Liver (tissue), 9 donors: ENCODE data around the gene KIF15. TPM values are rescaled to one million over a fixed set of nuclear protein-coding genes. Genes with fewer than 3 reads are reported as not detected.

Experiments
- DNase-seq: peaks from one replicate; pipeline ENCODE4 v3.0.0-alpha.2; 2017; ENCODE audit warnings: low spot score
- H3K27ac ChIP-seq, 2 donors: one replicate each; pipeline ENCODE4 v1.7.0; 2013; ENCODE audit warnings: inconsistent platforms in 2 of 2, low read length in 2 of 2, control low read depth in 1 of 2, low read depth in 1 of 2, mild to moderate bottlenecking in 1 of 2
- H3K27me3 ChIP-seq, 4 donors: one replicate each; pipeline versions ENCODE4 v1.6.1 to v1.7.0; 2013; ENCODE audit warnings: low read length in 3 of 4, inconsistent platforms in 1 of 4, mild to moderate bottlenecking in 1 of 4, moderate library complexity in 1 of 4; ENCODE audit not compliant: control insufficient read depth in 4 of 4, insufficient read depth in 4 of 4
- H3K36me3 ChIP-seq, 4 donors: one replicate each; pipeline versions ENCODE4 v1.6.1 to v1.7.0; 2013; ENCODE audit warnings: low read length in 3 of 4, mild to moderate bottlenecking in 3 of 4, low read depth in 1 of 4, moderate library complexity in 1 of 4; ENCODE audit not compliant: control insufficient read depth in 4 of 4, insufficient read depth in 3 of 4
- H3K4me1 ChIP-seq, 4 donors: one replicate each; pipeline versions ENCODE4 v1.6.1 to v1.7.0; 2013; ENCODE audit warnings: low read length in 3 of 4, mild to moderate bottlenecking in 3 of 4, moderate library complexity in 1 of 4; ENCODE audit not compliant: control insufficient read depth in 4 of 4, insufficient read depth in 4 of 4
- H3K4me3 ChIP-seq, 3 donors: one replicate each; pipeline versions ENCODE4 v1.6.1 to v1.7.0; 2013; ENCODE audit warnings: low read length in 3 of 3, control low read depth in 1 of 3, low read depth in 1 of 3, mild to moderate bottlenecking in 1 of 3
- H3K9ac ChIP-seq, 2 donors: one replicate each; pipeline ENCODE4 v1.7.0; 2013; ENCODE audit warnings: low read length in 2 of 2, mild to moderate bottlenecking in 2 of 2, moderate library complexity in 2 of 2, control low read depth in 1 of 2, low read depth in 1 of 2
- H3K9me3 ChIP-seq, 4 donors: one replicate each; pipeline versions ENCODE4 v1.6.1 to v1.7.0; 2013; ENCODE audit warnings: low read length in 3 of 4; ENCODE audit not compliant: control insufficient read depth in 4 of 4
- EGR1 ChIP-seq, 2 donors: IDR thresholded peaks; 2 replicates each; pipeline ENCODE4 v1.6.1; 2016 to 2018; ENCODE audit warnings: antibody characterized with exemption in 2 of 2, low read depth in 2 of 2
- FOXA1 ChIP-seq: IDR thresholded peaks from 2 replicates; pipeline ENCODE4 v1.6.1; 2016; ENCODE audit warnings: antibody characterized with exemption
- FOXA2 ChIP-seq: IDR thresholded peaks from 2 replicates; pipeline ENCODE4 v1.6.1; 2016; ENCODE audit warnings: antibody characterized with exemption
- GABPA ChIP-seq, 2 donors: IDR thresholded peaks in 1 of 2; conservative IDR thresholded peaks in 1 of 2; 2 replicates each; pipeline ENCODE4 v1.6.1; 2016; ENCODE audit warnings: antibody characterized with exemption in 2 of 2, mild to moderate bottlenecking in 1 of 2, moderate library complexity in 1 of 2
- HNF4A ChIP-seq, 2 donors: conservative IDR thresholded peaks; 2 replicates each; pipeline ENCODE4 v1.6.1; 2016; ENCODE audit warnings: antibody characterized with exemption in 2 of 2, mild to moderate bottlenecking in 2 of 2
- HNF4G ChIP-seq: IDR thresholded peaks from 2 replicates; pipeline ENCODE4 v1.6.1; 2016; ENCODE audit warnings: antibody characterized with exemption
- JUND ChIP-seq, 2 donors: IDR thresholded peaks; 2 replicates each; pipeline ENCODE4 v1.6.1; 2016; ENCODE audit warnings: antibody characterized with exemption in 2 of 2
- NR2F2 ChIP-seq: IDR thresholded peaks from 2 replicates; pipeline ENCODE4 v1.6.1; 2016; ENCODE audit warnings: antibody characterized with exemption
- RAD21 ChIP-seq, 2 donors: IDR thresholded peaks; 2 replicates each; pipeline ENCODE4 v1.6.1; 2016; ENCODE audit warnings: antibody characterized with exemption in 2 of 2, mild to moderate bottlenecking in 2 of 2
- RXRA ChIP-seq, 2 donors: IDR thresholded peaks; 2 replicates each; pipeline ENCODE4 v1.6.1; 2017 to 2018; ENCODE audit warnings: antibody characterized with exemption in 2 of 2, mild to moderate bottlenecking in 1 of 2
- SP1 ChIP-seq: IDR thresholded peaks from 2 replicates; pipeline ENCODE4 v1.6.1; 2018; ENCODE audit warnings: antibody characterized with exemption, mild to moderate bottlenecking
- TAF1 ChIP-seq: conservative IDR thresholded peaks from 2 replicates; pipeline ENCODE4 v1.6.1; 2016; ENCODE audit warnings: antibody characterized with exemption, mild to moderate bottlenecking
- YY1 ChIP-seq: IDR thresholded peaks from 2 replicates; pipeline ENCODE4 v1.6.1; 2016; ENCODE audit warnings: antibody characterized with exemption, mild to moderate bottlenecking
- WGBS: extraction: QIAGEN DNeasy Blood & Tissue Kit; methylation state at CpG from one replicate; pipeline ENCODE4 v1.1.7; 2013; 5-methylcytosine and 5-hydroxymethylcytosine counted together
- polyA plus RNA-seq, 2 donors: library from polyadenylated mRNA; stranded (reverse) in 1 of 2; unstranded in 1 of 2; fragments of 200-250 nt in 1 of 2; fragments of >200 nt in 1 of 2; fragmentation: Nextera tagmentation in 1 of 2; extraction: Ambion mirVana in 1 of 2; gene quantifications; one replicate each; pipeline versions ENCODE4 v1.2.1 to v1.2.3, GENCODE V29; 2013 to 2015
- total RNA-seq, 2 donors: library from RNA; depleted of rRNA; stranded (reverse); fragments of >200 nt; gene quantifications; one replicate each; pipeline ENCODE4 v1.2.3, GENCODE V29; 2014
- TF ChIP-seq, protein P1 (sequence below): IDR thresholded peaks from 2 replicates; pipeline ENCODE4 v1.6.1; 2016; ENCODE audit warnings: antibody characterized with exemption
- TF ChIP-seq, protein P2 (sequence below): IDR thresholded peaks from 2 replicates; pipeline ENCODE4 v1.6.1; 2016; ENCODE audit warnings: antibody characterized with exemption, mild to moderate bottlenecking
- TF ChIP-seq, protein P3 (sequence below): IDR thresholded peaks from 2 replicates; pipeline ENCODE4 v1.6.1; 2016; ENCODE audit warnings: antibody characterized with exemption
- TF ChIP-seq, protein P4 (sequence below): fragments of 150-350 bp; IDR thresholded peaks from 2 replicates; pipeline ENCODE4 v1.5.1; 2017; ENCODE audit warnings: improper control_type of control experiment, low read depth, low read length; ENCODE audit not compliant: missing input control
- TF ChIP-seq, protein P5 (sequence below): IDR thresholded peaks from 2 replicates; pipeline ENCODE4 v1.6.1; 2016; ENCODE audit warnings: antibody characterized with exemption
- donor health status: healthy.
- donor health status: healthy.
- donor health status: healthy.
- donor health status: healthy.
- donor health status: healthy.

KIF15 gene
- total and polyA plus RNA-seq, 4 donors = under 0.01 to 15.9 (median 0.24) TPM

DNA sequence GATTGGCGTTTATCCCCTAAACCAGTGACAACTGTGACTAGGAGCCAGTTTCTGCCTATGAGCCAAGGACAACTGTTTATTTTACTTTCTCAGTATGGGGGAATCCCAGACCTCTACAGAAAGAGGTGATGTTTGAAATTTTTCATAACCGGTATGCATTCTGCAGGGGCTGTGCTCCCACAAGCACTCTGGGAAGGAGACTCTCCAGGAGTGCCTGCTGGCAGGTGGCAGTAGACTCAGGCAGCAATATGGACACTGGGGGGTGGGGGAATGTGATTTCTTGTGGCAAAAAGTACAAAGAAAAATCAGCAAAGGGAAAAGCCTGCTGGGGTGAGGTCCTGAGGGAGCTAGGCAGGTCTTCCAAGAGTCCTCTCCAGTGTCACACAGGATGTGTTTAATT, 118.7 kb downstream of the KIF15 start:
- Histone ChIP-seq H3K9ac (no peak overlapping the region), H3K4me1 (peaks cover 0 to 4% (median 1%) of the 10 kb centered on the region in 4 donors), H3K4me3 (no peak overlapping the region), H3K27me3 (no peaks in the 10 kb centered on the region), H3K36me3 (no peaks in the 10 kb centered on the region), H3K9me3 (no peaks in the 10 kb centered on the region), H3K27ac (no peak overlapping the region)
- no peak for DNase-seq
- TF ChIP-seq HNF4A (conservative IDR thresholded peaks at IDR 0.05) = no peak
- TF ChIP-seq, protein P1, sequence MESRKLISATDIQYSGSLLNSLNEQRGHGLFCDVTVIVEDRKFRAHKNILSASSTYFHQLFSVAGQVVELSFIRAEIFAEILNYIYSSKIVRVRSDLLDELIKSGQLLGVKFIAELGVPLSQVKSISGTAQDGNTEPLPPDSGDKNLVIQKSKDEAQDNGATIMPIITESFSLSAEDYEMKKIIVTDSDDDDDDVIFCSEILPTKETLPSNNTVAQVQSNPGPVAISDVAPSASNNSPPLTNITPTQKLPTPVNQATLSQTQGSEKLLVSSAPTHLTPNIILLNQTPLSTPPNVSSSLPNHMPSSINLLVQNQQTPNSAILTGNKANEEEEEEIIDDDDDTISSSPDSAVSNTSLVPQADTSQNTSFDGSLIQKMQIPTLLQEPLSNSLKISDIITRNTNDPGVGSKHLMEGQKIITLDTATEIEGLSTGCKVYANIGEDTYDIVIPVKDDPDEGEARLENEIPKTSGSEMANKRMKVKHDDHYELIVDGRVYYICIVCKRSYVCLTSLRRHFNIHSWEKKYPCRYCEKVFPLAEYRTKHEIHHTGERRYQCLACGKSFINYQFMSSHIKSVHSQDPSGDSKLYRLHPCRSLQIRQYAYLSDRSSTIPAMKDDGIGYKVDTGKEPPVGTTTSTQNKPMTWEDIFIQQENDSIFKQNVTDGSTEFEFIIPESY = no peak
- TF ChIP-seq, protein P2, sequence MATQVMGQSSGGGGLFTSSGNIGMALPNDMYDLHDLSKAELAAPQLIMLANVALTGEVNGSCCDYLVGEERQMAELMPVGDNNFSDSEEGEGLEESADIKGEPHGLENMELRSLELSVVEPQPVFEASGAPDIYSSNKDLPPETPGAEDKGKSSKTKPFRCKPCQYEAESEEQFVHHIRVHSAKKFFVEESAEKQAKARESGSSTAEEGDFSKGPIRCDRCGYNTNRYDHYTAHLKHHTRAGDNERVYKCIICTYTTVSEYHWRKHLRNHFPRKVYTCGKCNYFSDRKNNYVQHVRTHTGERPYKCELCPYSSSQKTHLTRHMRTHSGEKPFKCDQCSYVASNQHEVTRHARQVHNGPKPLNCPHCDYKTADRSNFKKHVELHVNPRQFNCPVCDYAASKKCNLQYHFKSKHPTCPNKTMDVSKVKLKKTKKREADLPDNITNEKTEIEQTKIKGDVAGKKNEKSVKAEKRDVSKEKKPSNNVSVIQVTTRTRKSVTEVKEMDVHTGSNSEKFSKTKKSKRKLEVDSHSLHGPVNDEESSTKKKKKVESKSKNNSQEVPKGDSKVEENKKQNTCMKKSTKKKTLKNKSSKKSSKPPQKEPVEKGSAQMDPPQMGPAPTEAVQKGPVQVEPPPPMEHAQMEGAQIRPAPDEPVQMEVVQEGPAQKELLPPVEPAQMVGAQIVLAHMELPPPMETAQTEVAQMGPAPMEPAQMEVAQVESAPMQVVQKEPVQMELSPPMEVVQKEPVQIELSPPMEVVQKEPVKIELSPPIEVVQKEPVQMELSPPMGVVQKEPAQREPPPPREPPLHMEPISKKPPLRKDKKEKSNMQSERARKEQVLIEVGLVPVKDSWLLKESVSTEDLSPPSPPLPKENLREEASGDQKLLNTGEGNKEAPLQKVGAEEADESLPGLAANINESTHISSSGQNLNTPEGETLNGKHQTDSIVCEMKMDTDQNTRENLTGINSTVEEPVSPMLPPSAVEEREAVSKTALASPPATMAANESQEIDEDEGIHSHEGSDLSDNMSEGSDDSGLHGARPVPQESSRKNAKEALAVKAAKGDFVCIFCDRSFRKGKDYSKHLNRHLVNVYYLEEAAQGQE = no peak
- no peak for TF ChIP-seq GABPA (IDR thresholded peaks at IDR 0.05 in 1 of 2, conservative IDR thresholded peaks at IDR 0.05 in 1 of 2)
- no peak for TF ChIP-seq EGR1 (IDR thresholded peaks at IDR 0.05; ENCODE audit: low read depth in 2 of 2)
- no peak for TF ChIP-seq JUND (IDR thresholded peaks at IDR 0.05)
- TF ChIP-seq NR2F2 = no peak
- TF ChIP-seq, protein P3, sequence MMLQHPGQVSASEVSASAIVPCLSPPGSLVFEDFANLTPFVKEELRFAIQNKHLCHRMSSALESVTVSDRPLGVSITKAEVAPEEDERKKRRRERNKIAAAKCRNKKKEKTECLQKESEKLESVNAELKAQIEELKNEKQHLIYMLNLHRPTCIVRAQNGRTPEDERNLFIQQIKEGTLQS = no peak
- no peak for TF ChIP-seq HNF4G
- TF ChIP-seq FOXA2 = no peak
- TF ChIP-seq, protein P4, sequence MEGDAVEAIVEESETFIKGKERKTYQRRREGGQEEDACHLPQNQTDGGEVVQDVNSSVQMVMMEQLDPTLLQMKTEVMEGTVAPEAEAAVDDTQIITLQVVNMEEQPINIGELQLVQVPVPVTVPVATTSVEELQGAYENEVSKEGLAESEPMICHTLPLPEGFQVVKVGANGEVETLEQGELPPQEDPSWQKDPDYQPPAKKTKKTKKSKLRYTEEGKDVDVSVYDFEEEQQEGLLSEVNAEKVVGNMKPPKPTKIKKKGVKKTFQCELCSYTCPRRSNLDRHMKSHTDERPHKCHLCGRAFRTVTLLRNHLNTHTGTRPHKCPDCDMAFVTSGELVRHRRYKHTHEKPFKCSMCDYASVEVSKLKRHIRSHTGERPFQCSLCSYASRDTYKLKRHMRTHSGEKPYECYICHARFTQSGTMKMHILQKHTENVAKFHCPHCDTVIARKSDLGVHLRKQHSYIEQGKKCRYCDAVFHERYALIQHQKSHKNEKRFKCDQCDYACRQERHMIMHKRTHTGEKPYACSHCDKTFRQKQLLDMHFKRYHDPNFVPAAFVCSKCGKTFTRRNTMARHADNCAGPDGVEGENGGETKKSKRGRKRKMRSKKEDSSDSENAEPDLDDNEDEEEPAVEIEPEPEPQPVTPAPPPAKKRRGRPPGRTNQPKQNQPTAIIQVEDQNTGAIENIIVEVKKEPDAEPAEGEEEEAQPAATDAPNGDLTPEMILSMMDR = no peak
- TF ChIP-seq, protein P5, sequence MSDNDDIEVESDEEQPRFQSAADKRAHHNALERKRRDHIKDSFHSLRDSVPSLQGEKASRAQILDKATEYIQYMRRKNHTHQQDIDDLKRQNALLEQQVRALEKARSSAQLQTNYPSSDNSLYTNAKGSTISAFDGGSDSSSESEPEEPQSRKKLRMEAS = no peak
- no peak for TF ChIP-seq SP1
- no peak for TF ChIP-seq RAD21 (IDR thresholded peaks at IDR 0.05)
- TF ChIP-seq YY1 = no peak
- TF ChIP-seq TAF1 = no peak
- TF ChIP-seq FOXA1 = no peak
- no peak for TF ChIP-seq RXRA (IDR thresholded peaks at IDR 0.05)
- WGBS = 69% methylated on average over 2 of the region's 2 CpGs
